ENCODE measurements around the gene CSH1.

DNA sequence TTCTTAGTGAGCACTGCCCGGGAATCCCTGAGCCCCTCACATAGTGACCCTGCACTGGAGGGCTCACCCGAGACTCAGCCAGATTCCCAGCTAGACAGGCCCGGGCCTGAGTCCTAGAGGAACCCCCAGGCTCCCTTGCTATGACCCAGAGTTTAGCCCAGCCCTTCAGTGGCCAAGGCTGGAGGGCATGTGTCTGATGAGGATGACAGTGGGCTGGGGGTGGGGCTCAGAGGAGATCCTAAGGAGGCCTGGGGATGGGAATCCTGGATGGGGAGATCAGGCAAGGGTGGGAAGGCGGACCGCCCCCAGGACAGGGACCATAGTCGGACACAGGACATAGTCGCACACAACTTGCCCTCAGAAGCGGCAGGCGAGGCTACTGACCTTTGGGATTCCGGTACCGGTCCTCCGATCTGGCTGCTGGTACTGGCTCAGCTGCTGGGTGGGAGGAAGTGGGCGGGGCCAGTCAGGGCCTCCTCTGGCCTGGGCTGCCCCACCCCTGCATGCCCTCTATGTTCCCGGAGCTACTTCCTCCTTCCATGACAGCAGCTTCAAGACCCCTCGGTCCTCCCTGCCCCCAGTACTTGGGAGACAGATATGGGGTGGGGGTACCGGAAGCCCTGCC is 34.7 kb upstream of the CSH1 start:
- TF ChIP-seq, protein P1, sequence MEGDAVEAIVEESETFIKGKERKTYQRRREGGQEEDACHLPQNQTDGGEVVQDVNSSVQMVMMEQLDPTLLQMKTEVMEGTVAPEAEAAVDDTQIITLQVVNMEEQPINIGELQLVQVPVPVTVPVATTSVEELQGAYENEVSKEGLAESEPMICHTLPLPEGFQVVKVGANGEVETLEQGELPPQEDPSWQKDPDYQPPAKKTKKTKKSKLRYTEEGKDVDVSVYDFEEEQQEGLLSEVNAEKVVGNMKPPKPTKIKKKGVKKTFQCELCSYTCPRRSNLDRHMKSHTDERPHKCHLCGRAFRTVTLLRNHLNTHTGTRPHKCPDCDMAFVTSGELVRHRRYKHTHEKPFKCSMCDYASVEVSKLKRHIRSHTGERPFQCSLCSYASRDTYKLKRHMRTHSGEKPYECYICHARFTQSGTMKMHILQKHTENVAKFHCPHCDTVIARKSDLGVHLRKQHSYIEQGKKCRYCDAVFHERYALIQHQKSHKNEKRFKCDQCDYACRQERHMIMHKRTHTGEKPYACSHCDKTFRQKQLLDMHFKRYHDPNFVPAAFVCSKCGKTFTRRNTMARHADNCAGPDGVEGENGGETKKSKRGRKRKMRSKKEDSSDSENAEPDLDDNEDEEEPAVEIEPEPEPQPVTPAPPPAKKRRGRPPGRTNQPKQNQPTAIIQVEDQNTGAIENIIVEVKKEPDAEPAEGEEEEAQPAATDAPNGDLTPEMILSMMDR (IDR thresholded peaks at IDR 0.05), result no peak
- TF ChIP-seq POLR2A (IDR thresholded peaks at IDR 0.05), result no peak

Measured in body of pancreas (tissue), 4 donors.